Neuronal stem cell (in vitro differentiated cells): Measurements from ENCODE around the gene PRKX.
"Not testable (repeated sequence)": the region's sequence is repeated elsewhere in the genome, so short reads cannot be mapped to it uniquely, and the experiment has no call there.

Experiments
- DNase-seq: peaks from one replicate; pipeline ENCODE4 v3.0.0-alpha.2; 2013; ENCODE audit warnings: low spot score
- H2AFZ ChIP-seq: one replicate; pipeline ENCODE4 v1.6.1; 2013; ENCODE audit warnings: mild to moderate bottlenecking, low read length, inconsistent platforms
- H2AK5ac ChIP-seq: 2 replicates; pipeline ENCODE4 v1.6.1; 2013; ENCODE audit warnings: low read depth, mild to moderate bottlenecking, inconsistent platforms, low read length, moderate library complexity, mixed read lengths
- H2BK120ac ChIP-seq: 2 replicates; pipeline ENCODE4 v1.6.1; 2013; ENCODE audit warnings: low read depth, mild to moderate bottlenecking, inconsistent platforms, low read length, moderate library complexity, mixed read lengths
- H2BK12ac ChIP-seq: one replicate; pipeline ENCODE4 v1.6.1; 2013; ENCODE audit warnings: low read length, inconsistent platforms
- H2BK15ac ChIP-seq: 2 replicates; pipeline ENCODE4 v1.6.1; 2013; ENCODE audit warnings: mild to moderate bottlenecking, low read length, inconsistent platforms, mixed read lengths
- H2BK5ac ChIP-seq: one replicate; pipeline ENCODE4 v1.6.1; 2013; ENCODE audit warnings: inconsistent platforms, mild to moderate bottlenecking, low read length, moderate library complexity
- H3K14ac ChIP-seq: one replicate; pipeline ENCODE4 v1.6.1; 2013; ENCODE audit warnings: low read length, inconsistent platforms
- H3K18ac ChIP-seq: 2 replicates; pipeline ENCODE4 v1.6.1; 2013; ENCODE audit warnings: low read length, inconsistent platforms
- H3K23ac ChIP-seq: 2 replicates; pipeline ENCODE4 v1.6.1; 2013; ENCODE audit warnings: low read depth, mild to moderate bottlenecking, mixed read lengths, low read length, inconsistent platforms; ENCODE audit not compliant: poor library complexity
- H3K27ac ChIP-seq: replicated peaks from 3 replicates; pipeline ENCODE4 v1.5.1; 2013; ENCODE audit warnings: low read length, inconsistent platforms
- H3K27me3 ChIP-seq, 3 experiments: 2 replicates each; pipeline ENCODE4 v1.6.1; 2013; ENCODE audit warnings: low read length in 3 of 3, mild to moderate bottlenecking in 2 of 3, inconsistent platforms in 1 of 3, low read depth in 1 of 3, mixed read lengths in 1 of 3, moderate library complexity in 1 of 3; ENCODE audit not compliant: control insufficient read depth in 3 of 3, insufficient read depth in 3 of 3
- H3K36me3 ChIP-seq, 2 donors: replicated peaks in 1 of 2; 2 replicates each; pipeline ENCODE4 v1.6.1; 2013; ENCODE audit warnings: low read length in 2 of 2; ENCODE audit not compliant: control insufficient read depth in 2 of 2, insufficient read depth in 2 of 2
- H3K4ac ChIP-seq: 2 replicates; pipeline ENCODE4 v1.6.1; 2013; ENCODE audit warnings: inconsistent platforms, mild to moderate bottlenecking, low read length, moderate library complexity
- H3K4me1 ChIP-seq, 2 donors: 1 replicate in 1 of 2; 2 replicates in 1 of 2; pipeline ENCODE4 v1.6.1; 2013; ENCODE audit warnings: low read length in 2 of 2, low read depth in 1 of 2; ENCODE audit not compliant: control insufficient read depth in 2 of 2, insufficient read depth in 1 of 2
- H3K4me2 ChIP-seq: one replicate; pipeline ENCODE4 v1.6.1; 2013; ENCODE audit warnings: mild to moderate bottlenecking, low read length, inconsistent platforms; ENCODE audit not compliant: insufficient read depth, poor library complexity, severe bottlenecking
- H3K4me3 ChIP-seq, 2 donors: 2 replicates each; pipeline ENCODE4 v1.5.1; 2013; ENCODE audit warnings: low read length in 2 of 2, mild to moderate bottlenecking in 2 of 2, inconsistent platforms in 1 of 2, moderate library complexity in 1 of 2
- H3K79me1 ChIP-seq: one replicate; pipeline ENCODE4 v1.6.1; 2013; ENCODE audit warnings: low read depth, mild to moderate bottlenecking, inconsistent platforms, low read length, moderate library complexity
- H3K9ac ChIP-seq: one replicate; pipeline ENCODE4 v1.6.1; 2013; ENCODE audit warnings: mild to moderate bottlenecking, low read depth, low read length, inconsistent platforms; ENCODE audit not compliant: poor library complexity
- H3K9me3 ChIP-seq, 2 donors: replicated peaks in 1 of 2; 2 replicates each; pipeline versions ENCODE3 to v1.6.1; 2013; ENCODE audit warnings: low read length in 2 of 2, mild to moderate bottlenecking in 2 of 2, inconsistent platforms in 1 of 2, low read depth in 1 of 2, mixed read lengths in 1 of 2, moderate library complexity in 1 of 2; ENCODE audit not compliant: control insufficient read depth in 2 of 2, insufficient read depth in 1 of 2
- H4K8ac ChIP-seq: one replicate; pipeline ENCODE4 v1.6.1; 2013; ENCODE audit warnings: low read depth, mild to moderate bottlenecking, inconsistent platforms, low read length, moderate library complexity
- H4K91ac ChIP-seq: one replicate; pipeline ENCODE4 v1.6.1; 2013; ENCODE audit warnings: low read length, low read depth, mild to moderate bottlenecking, inconsistent platforms; ENCODE audit not compliant: poor library complexity
- WGBS, 2 donors: extraction: QIAGEN DNeasy Blood & Tissue Kit; methylation state at CpG; one replicate each; pipeline ENCODE4 v1.1.7; 2013; ENCODE audit warnings: missing lambda C conversion rate in 2 of 2, mixed read lengths in 1 of 2; ENCODE audit not compliant: insufficient read length in 2 of 2, insufficient replicate concordance in 1 of 2; ENCODE audit errors: extremely low coverage in 2 of 2; 5-methylcytosine and 5-hydroxymethylcytosine counted together

The PRKX gene

GRCh38 chrX:3743801-3744439, 30.5 kb upstream of the PRKX start:
- Histone ChIP-seq H2AFZ (no peak overlapping the region), H3K9ac (no peak overlapping the region), H3K27me3 (no peaks in the 10 kb centered on the region), H3K4ac (no peak overlapping the region), H4K8ac (no peak overlapping the region), H3K14ac (no peak overlapping the region), H3K27ac (no peak overlapping the region), H2BK5ac (no peak overlapping the region), H2AK5ac (no peak overlapping the region), H3K4me2 (no peak overlapping the region), H2BK15ac (no peak overlapping the region), H3K36me3 (no peaks in the 10 kb centered on the region), H3K9me3 (no peaks in the 10 kb centered on the region), H2BK120ac (no peak overlapping the region), H4K91ac (no peak overlapping the region), H3K79me1 (no peaks in the 10 kb centered on the region), H3K23ac (no peak overlapping the region), H3K4me3 (no peak overlapping the region), H2BK12ac (no peak overlapping the region), H3K4me1 (no peaks in the 10 kb centered on the region), H3K18ac (no peak overlapping the region)
- no CpG with 5 or more reads among the region's 8 CpGs for WGBS, 2 donors
- DNase-seq, result no peak

GRCh38 chrX:3740946-3741345, 27.5 kb upstream of the PRKX start:
- not testable (repeated sequence) for H3K36me3 ChIP-seq, DNase-seq, H3K4me1 ChIP-seq, H3K4me3 ChIP-seq, H3K23ac ChIP-seq, H3K9ac ChIP-seq, H3K9me3 ChIP-seq, H2BK15ac ChIP-seq, H3K27me3 ChIP-seq, H3K79me1 ChIP-seq, H3K27ac ChIP-seq, H3K4ac ChIP-seq, H4K91ac ChIP-seq, H3K18ac ChIP-seq, H2AK5ac ChIP-seq, H2BK120ac ChIP-seq, H2BK12ac ChIP-seq, H3K4me2 ChIP-seq, H3K14ac ChIP-seq, H2AFZ ChIP-seq, H2BK5ac ChIP-seq, H4K8ac ChIP-seq
- no CpG with 5 or more reads among the region's 8 CpGs for WGBS, 2 donors

- Histone ChIP-seq H2AFZ (no peak overlapping the region), H3K14ac (no peak overlapping the region), H2AK5ac (no peak overlapping the region), H3K4me2 (no peak overlapping the region), H3K4me1 (no peaks in the 10 kb centered on the region), H3K27ac (no peak overlapping the region), H3K9ac (no peak overlapping the region), H3K4me3 (no peak overlapping the region), H3K18ac (no peak overlapping the region), H4K91ac (no peak overlapping the region), H2BK5ac (no peak overlapping the region), H2BK12ac (no peak overlapping the region), H2BK120ac (no peak overlapping the region), H3K4ac (no peak overlapping the region), H3K27me3 (no peaks in the 10 kb centered on the region), H4K8ac (no peak overlapping the region), H2BK15ac (no peak overlapping the region), H3K9me3 (no peaks in the 10 kb centered on the region), H3K36me3 (no peaks in the 10 kb centered on the region), H3K79me1 (no peaks in the 10 kb centered on the region), H3K23ac (no peak overlapping the region)
- DNase-seq, result no peak
Measured at GRCh38 chrX:3738509-3738908, 25.1 kb upstream of the PRKX start.

GRCh38 chrX:3736536-3736935, 23.1 kb upstream of the PRKX start:
- not testable (repeated sequence) for H3K18ac ChIP-seq, H3K23ac ChIP-seq, H2BK120ac ChIP-seq, H3K4me3 ChIP-seq, H3K27me3 ChIP-seq, H3K79me1 ChIP-seq, H3K4me2 ChIP-seq, H3K4me1 ChIP-seq, H2BK15ac ChIP-seq, H3K14ac ChIP-seq, DNase-seq, H3K27ac ChIP-seq, H3K9ac ChIP-seq, H2BK5ac ChIP-seq, H4K91ac ChIP-seq, H2AFZ ChIP-seq, H4K8ac ChIP-seq, H3K36me3 ChIP-seq, H3K9me3 ChIP-seq, H2BK12ac ChIP-seq, H2AK5ac ChIP-seq, H3K4ac ChIP-seq
- no CpG with 5 or more reads among the region's 11 CpGs for WGBS, 2 donors
